Breast epithelium (tissue), 3 donors: ENCODE results near the gene CD58.

Experiments
- POLR2A ChIP-seq: fragments of 450-650 bp; IDR thresholded peaks from one replicate; pipeline ENCODE4 v1.6.1; 2016; ENCODE audit warnings: antibody characterized with exemption, mild to moderate bottlenecking, moderate library complexity
- POLR2AphosphoS5 ChIP-seq, 3 donors: sonication (generic); formaldehyde crosslinking; IDR thresholded peaks; one replicate each; pipeline ENCODE4 v1.6.1; 2017; ENCODE audit warnings: antibody characterized with exemption in 3 of 3
- TF ChIP-seq, protein P1 (sequence below), 3 donors: fragments of 450-650 bp; IDR thresholded peaks; one replicate each; pipeline ENCODE4 v1.5.1; 2016 to 2017; ENCODE audit warnings: antibody characterized with exemption in 3 of 3, mild to moderate bottlenecking in 3 of 3, moderate library complexity in 3 of 3

DNA sequence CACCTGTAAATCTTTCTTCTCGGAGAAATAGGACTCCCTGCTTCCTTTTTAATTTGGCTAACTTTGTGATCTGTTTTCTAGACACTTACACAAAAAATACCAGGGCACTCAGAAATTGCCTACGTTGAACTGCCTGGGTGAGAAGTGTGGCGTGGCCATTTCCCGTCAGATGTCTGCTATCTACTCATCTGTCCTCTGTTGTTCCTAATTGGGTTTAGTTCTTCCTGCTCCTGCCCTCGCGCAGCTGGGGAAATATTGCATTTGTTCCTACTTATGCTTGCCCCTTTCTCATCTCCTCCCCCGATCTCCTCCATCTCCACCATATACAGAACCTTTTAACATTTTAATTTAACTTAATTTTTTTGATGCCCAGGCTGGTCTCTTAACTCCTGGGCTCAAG, 55.1 kb downstream of the CD58 start:
- TF ChIP-seq POLR2AphosphoS5 (IDR thresholded peaks at IDR 0.05), result no peak
- TF ChIP-seq, protein P1, sequence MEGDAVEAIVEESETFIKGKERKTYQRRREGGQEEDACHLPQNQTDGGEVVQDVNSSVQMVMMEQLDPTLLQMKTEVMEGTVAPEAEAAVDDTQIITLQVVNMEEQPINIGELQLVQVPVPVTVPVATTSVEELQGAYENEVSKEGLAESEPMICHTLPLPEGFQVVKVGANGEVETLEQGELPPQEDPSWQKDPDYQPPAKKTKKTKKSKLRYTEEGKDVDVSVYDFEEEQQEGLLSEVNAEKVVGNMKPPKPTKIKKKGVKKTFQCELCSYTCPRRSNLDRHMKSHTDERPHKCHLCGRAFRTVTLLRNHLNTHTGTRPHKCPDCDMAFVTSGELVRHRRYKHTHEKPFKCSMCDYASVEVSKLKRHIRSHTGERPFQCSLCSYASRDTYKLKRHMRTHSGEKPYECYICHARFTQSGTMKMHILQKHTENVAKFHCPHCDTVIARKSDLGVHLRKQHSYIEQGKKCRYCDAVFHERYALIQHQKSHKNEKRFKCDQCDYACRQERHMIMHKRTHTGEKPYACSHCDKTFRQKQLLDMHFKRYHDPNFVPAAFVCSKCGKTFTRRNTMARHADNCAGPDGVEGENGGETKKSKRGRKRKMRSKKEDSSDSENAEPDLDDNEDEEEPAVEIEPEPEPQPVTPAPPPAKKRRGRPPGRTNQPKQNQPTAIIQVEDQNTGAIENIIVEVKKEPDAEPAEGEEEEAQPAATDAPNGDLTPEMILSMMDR (IDR thresholded peaks at IDR 0.05), result no peak
- TF ChIP-seq POLR2A, result no peak
